ENCODE results near the gene KCNH8. TPM values are rescaled to one million over a fixed set of nuclear protein-coding genes. Genes with fewer than 3 reads are reported as not detected.

The KCNH8 gene
- total RNA-seq, 1 experiment from 2014 or later = 3.7 TPM

- WGBS (ENCODE audit: extremely low coverage, insufficient read length, low lambda C conversion rate) = no CpG with 5 or more reads among the region's 1 CpG
- no peaks in the 10 kb centered on the region for H4K20me1 ChIP-seq (ENCODE audit: control insufficient read depth, insufficient read depth, insufficient read length)
- no peak overlapping the region for H2BK15ac ChIP-seq (ENCODE audit: low read depth, low read length)
- no peaks in the 10 kb centered on the region for H3K9me3 ChIP-seq (ENCODE audit: control insufficient read depth, low read depth, low read length)
- H3K56ac ChIP-seq (ENCODE audit: insufficient read length, low read depth, low read length) = no peak overlapping the region
- H3K27ac Mint-ChIP-seq = no peak overlapping the region
- H2BK12ac ChIP-seq (ENCODE audit: insufficient read length, low read depth, low read length) = no peak overlapping the region
- H3K4ac ChIP-seq (ENCODE audit: low read depth, low read length) = no peak overlapping the region
- H2BK5ac ChIP-seq (ENCODE audit: insufficient read length, low read length) = no peak overlapping the region
- H4K8ac ChIP-seq (replicated peaks; ENCODE audit: insufficient read length, low read depth, low read length) = no peak overlapping the region
- no peak overlapping the region for H3K9ac ChIP-seq (ENCODE audit: extremely low read depth, insufficient read length, low read length)
- H3K4me3 Mint-ChIP-seq = no peak overlapping the region
- no peak overlapping the region for H4K91ac ChIP-seq (ENCODE audit: insufficient read length, low read depth, low read length)
- no peak for DNase-seq
- no peak overlapping the region for H2AFZ ChIP-seq (ENCODE audit: low read length)
- no peaks in the 10 kb centered on the region for H3K27me3 ChIP-seq (ENCODE audit: insufficient read depth, low read length)
- no peak overlapping the region for H2BK20ac ChIP-seq (ENCODE audit: low read depth, low read length, poor library complexity, severe bottlenecking)
- H3K79me2 ChIP-seq (ENCODE audit: insufficient read depth, low read length) = no peaks in the 10 kb centered on the region
- no peak overlapping the region for H3K27ac ChIP-seq (ENCODE audit: insufficient read length, low read depth, low read length)
- no peaks in the 10 kb centered on the region for H3K36me3 Mint-ChIP-seq (ENCODE audit: insufficient read depth in 1 of 3, low read depth in 3 of 3)
- H4K5ac ChIP-seq (ENCODE audit: insufficient read length, low read depth, low read length) = no peak overlapping the region
- no peak for TF ChIP-seq CTCF (conservative IDR thresholded peaks at IDR 0.05)
- H3K14ac ChIP-seq (ENCODE audit: insufficient read depth, low read length) = no peak overlapping the region
- no peak overlapping the region for H3T11ph ChIP-seq (ENCODE audit: low read length)
- no peaks in the 10 kb centered on the region for H3K27me3 Mint-ChIP-seq (ENCODE audit: low read depth)
- no peak overlapping the region for H3K4me2 ChIP-seq (ENCODE audit: insufficient read depth, insufficient read length, low read length)
- peaks cover 20 to 28% of the 10 kb centered on the region in 2 experiments for H3K4me1 Mint-ChIP-seq
- no peak overlapping the region for H3K18ac ChIP-seq (ENCODE audit: insufficient read length, low read depth, low read length)
- H3K9me3 Mint-ChIP-seq = no peaks in the 10 kb centered on the region
- H2AK5ac ChIP-seq (ENCODE audit: insufficient read length, low read length) = no peak overlapping the region
- no peak overlapping the region for H3K23ac ChIP-seq (ENCODE audit: insufficient read length, low read depth, low read length)
- peaks cover 2% of the 10 kb centered on the region; the same call in 1 of the 2 replicates for H3K4me1 ChIP-seq (ENCODE audit: insufficient read depth, low read length)
- no peak overlapping the region for H2BK120ac ChIP-seq (ENCODE audit: low read depth, low read length, poor library complexity, severe bottlenecking)
- H3K23me2 ChIP-seq (ENCODE audit: insufficient read length, low read depth, low read length, poor library complexity, severe bottlenecking) = peaks cover 2% of the 10 kb centered on the region
- no peaks in the 10 kb centered on the region for H3K79me1 ChIP-seq (ENCODE audit: insufficient read depth, low read depth, low read length, poor library complexity, severe bottlenecking)
Measured at GRCh38 chr3:19274576-19274975, 126.3 kb downstream of the KCNH8 start.
